Mesodermal cell (in vitro differentiated cells): Measurements from ENCODE around the gene CSTPP1.

Experiments used
- H3K27ac ChIP-seq: 2 replicates; pipeline ENCODE4 v1.7.0; 2013; ENCODE audit warnings: mild to moderate bottlenecking, low read depth, low read length, moderate library complexity; ENCODE audit not compliant: severe bottlenecking
- H3K36me3 ChIP-seq: 2 replicates; pipeline ENCODE4 v1.7.1; 2013; ENCODE audit warnings: mild to moderate bottlenecking, low read length, moderate library complexity; ENCODE audit not compliant: control insufficient read depth, insufficient read depth
- H3K4me1 ChIP-seq: one replicate; pipeline ENCODE4 v1.7.1; 2013; ENCODE audit warnings: mild to moderate bottlenecking, low read length; ENCODE audit not compliant: insufficient read depth, control insufficient read depth, poor library complexity, severe bottlenecking
- H3K4me3 ChIP-seq: 2 replicates; pipeline ENCODE4 v1.7.0; 2013; ENCODE audit warnings: low read length, control low read depth, mild to moderate bottlenecking; ENCODE audit not compliant: insufficient read depth, poor library complexity, severe bottlenecking; ENCODE audit errors: extremely low read depth
- H3K9me3 ChIP-seq: 2 replicates; pipeline ENCODE4 v1.7.1; 2013; ENCODE audit warnings: mild to moderate bottlenecking, low read length, moderate library complexity; ENCODE audit not compliant: control insufficient read depth
- WGBS, 2 experiments: methylation state at CpG; one replicate each; pipeline ENCODE4 v1.1.5; 2013; ENCODE audit warnings: missing lambda C conversion rate in 2 of 2; ENCODE audit not compliant: insufficient coverage in 2 of 2; 5-methylcytosine and 5-hydroxymethylcytosine counted together

CSTPP1 gene

DNA sequence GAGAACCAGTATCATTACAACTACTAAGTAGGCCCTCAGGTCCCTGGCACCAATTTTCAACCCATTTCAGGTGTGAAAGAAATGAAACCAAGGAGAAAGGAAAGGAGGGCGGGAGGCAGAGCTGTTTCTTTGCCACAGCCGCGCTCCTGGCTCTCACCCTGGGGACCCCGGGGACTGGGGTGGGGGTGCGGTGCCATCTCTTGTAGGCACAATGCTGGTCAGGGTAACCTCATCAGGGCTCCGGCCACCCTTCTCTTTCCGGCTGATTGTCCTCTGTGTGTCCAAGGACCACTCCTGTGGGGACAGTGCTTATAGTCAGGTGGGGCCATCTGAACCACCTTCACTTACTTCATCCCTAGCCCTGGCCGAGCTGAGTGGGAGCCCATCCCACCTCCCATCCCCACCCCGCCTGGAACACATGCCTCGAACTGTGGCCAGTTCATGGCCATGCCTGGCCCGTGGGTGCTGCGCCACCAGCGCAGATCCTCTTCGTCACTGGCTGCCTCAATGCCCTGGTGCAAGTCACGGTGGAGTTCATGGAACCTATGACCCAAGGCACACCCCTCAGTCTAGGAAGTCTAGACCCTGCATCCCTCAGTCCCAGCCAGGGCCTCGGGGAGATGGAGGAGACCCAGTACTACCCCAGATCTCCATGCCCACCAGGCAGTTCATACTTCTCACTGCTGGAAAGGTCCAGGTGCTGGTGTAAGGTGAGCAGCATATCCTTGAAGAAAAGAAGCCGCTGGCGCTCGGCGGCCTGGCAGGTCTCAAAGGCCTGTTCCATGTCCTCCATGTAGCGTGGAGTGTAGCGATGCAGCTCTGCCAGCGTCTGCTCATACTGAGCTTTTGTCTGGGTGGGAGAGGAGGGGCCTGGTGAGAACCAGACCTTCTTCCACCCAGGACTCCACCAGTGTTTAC lies 242.4 kb downstream of the CSTPP1 start:
- Histone ChIP-seq H3K9me3 (no peaks in the 10 kb centered on the region), H3K36me3 (peaks cover 50% of the 10 kb centered on the region), H3K4me3 (no peak overlapping the region), H3K4me1 (peaks cover 21% of the 10 kb centered on the region), H3K27ac (no peak overlapping the region)
- 94 to 96% methylated on average over 17 to 21 of the region's 23 CpGs for WGBS, 2 experiments

DNA sequence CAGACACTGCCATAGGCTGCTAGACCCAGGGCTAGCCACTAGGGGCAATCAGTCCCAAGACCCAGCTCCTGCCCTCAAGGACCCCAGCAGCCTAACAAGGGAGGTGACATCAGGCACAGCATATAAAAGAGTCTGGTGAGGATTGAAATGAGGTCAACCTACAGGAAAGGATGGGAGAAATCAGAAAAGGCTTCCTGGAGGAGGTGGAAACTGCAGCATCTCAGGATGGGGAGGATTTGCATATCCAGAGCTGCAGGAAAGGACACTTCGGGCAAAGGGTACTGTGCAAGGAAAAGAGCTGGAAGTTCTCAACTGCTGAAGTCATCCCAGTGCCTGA lies 243.1 kb downstream of the CSTPP1 start:
- no peaks in the 10 kb centered on the region for H3K9me3 ChIP-seq
- H3K36me3 ChIP-seq = peaks cover 45% of the 10 kb centered on the region
- H3K27ac ChIP-seq = no peak overlapping the region
- 100% methylated on average over 1 of the region's 1 CpG; no CpG with 5 or more reads in 1 of the 2 experiments for WGBS, 2 experiments
- H3K4me1 ChIP-seq = peaks cover 26% of the 10 kb centered on the region
- H3K4me3 ChIP-seq = no peak overlapping the region

DNA sequence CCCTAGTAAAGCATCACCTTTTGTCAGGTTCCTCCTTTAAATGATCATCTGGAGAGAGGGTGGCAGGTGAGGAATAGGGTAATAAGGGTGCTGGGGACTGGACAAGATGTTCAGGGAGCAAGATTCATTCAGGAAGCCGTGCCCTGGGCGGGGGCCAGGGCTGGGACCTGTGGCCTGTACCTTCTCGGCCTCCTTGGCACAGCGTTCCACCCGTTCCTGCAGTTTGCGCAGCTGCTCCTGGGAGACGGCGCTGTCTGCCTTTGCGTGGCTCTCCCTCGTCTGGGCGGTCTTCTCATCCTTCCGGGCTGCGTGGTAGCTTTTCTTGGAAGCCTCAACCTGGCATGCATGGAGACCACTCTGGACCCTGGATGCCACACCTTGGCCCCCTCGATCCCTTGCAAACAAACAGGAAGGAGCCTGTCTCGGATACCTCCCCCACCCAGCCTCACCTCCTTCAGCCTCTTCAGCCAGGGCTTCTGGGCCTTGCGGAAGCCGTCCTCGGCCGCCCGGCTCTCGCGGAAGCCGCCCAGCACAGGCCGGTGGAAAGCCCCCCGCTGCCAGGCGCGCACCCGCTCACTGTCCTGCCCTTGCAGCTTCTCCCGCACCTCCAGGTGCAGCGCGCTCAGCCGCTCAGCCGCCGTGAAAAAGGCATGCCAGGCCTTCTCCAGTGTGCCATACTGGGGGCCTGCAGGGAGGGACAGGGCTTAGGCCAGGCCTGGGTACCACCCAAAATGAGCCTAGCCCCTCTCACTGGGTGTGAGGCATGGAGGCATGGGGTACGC lies 243.6 kb downstream of the CSTPP1 start:
- H3K9me3 ChIP-seq = no peaks in the 10 kb centered on the region
- H3K4me1 ChIP-seq = peaks cover 26% of the 10 kb centered on the region
- H3K27ac ChIP-seq = no peak overlapping the region
- H3K4me3 ChIP-seq = no peak overlapping the region
- 96 to 98% methylated on average over 29 to 35 of the region's 35 CpGs for WGBS, 2 experiments
- peaks cover 39% of the 10 kb centered on the region for H3K36me3 ChIP-seq

DNA sequence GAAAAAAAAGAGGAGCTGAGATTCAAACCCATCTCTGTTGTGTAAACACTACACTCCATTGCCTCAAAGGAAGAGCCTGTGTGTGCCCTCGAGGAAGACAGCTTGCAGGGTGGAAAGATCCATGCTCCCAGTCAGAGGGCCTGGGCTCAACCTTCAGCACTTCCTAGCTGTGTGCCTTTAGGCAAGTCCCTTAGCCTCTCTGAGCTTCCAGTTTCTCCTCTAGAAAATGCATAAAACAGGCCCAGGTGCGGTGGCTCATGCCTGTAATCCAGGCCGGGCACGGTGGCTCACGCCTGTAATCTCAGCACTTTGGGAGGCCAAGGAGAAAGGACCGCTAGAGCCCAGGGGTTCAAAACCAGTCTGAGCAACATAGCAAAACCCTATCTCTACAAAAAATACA lies 244.7 kb downstream of the CSTPP1 start:
- Histone ChIP-seq H3K9me3 (no peaks in the 10 kb centered on the region), H3K27ac (no peak overlapping the region), H3K4me1 (peaks cover 23% of the 10 kb centered on the region), H3K4me3 (no peak overlapping the region), H3K36me3 (peaks cover 35% of the 10 kb centered on the region)
- 91 to 97% methylated on average over 5 of the region's 6 CpGs for WGBS, 2 experiments

DNA sequence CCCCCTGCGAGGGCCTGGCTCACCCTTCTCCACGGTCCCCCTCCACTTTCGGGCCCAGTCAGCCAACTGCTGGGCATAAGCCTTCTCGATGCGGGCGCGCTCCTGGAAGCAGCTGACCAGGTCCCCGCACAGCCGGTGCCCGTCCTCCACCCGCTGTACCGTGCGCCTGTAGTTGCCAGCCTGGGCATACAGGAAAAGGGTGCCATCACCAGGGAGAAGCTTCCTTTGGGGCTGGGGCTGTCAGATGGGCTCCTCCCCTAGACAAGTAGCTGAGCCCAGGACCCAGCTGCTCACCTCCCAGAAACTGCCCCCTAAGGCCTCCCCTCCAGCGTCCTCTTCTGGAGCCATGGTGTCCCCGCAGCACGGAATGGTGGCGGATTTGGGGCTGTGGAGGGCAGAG lies 245.8 kb downstream of the CSTPP1 start:
- peaks cover 35% of the 10 kb centered on the region for H3K36me3 ChIP-seq
- no peak overlapping the region for H3K4me3 ChIP-seq
- WGBS, 2 experiments = 98 to 99% methylated on average over 13 to 14 of the region's 17 CpGs
- H3K9me3 ChIP-seq = no peaks in the 10 kb centered on the region
- H3K27ac ChIP-seq = no peak overlapping the region
- H3K4me1 ChIP-seq = peaks cover 23% of the 10 kb centered on the region

DNA sequence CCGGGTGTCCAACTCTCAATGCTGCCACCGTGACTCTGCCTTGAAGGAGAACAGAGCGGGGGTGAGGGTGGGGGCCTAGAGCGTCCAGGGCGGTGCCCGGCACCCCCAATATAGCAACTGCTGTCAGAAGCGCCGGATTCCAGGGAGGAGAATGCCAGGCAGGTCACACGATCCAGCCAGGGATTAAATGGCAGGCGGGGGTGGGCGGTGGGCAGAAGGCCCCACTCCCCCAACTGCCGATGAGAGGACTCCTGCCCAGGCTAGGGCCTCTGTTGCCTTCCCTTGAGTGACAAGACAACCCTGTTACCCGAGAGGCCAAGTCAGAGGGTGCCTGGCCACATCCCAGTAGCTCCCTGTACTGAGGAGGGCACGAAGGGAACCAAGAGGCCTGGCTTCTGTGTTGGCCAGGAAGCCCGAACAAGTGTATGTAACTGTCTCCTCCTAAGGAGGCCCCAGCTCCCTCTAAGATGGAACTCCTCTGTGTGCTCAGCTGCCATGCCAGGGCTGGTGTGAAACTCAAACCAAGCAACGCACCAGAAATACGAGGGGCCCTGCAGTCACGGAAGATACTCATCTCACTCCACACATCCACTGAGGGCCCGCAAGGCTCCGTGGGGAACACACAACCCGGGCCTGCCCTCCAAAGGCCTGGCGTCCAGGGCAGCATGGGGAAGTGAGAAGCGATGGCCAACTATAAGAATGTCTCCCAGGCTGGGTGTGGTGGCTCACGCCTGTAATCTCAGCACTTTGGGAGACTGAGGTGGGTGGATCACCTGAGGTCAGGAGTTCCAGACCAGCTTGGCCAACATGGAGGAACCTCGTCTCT lies 246.7 kb downstream of the CSTPP1 start:
- H3K27ac ChIP-seq = no peak overlapping the region
- H3K4me1 ChIP-seq = peaks cover 22% of the 10 kb centered on the region
- 95 to 97% methylated on average over 17 to 23 of the region's 25 CpGs for WGBS, 2 experiments
- H3K9me3 ChIP-seq = no peaks in the 10 kb centered on the region
- H3K4me3 ChIP-seq = no peak overlapping the region
- H3K36me3 ChIP-seq = peaks cover 35% of the 10 kb centered on the region

DNA sequence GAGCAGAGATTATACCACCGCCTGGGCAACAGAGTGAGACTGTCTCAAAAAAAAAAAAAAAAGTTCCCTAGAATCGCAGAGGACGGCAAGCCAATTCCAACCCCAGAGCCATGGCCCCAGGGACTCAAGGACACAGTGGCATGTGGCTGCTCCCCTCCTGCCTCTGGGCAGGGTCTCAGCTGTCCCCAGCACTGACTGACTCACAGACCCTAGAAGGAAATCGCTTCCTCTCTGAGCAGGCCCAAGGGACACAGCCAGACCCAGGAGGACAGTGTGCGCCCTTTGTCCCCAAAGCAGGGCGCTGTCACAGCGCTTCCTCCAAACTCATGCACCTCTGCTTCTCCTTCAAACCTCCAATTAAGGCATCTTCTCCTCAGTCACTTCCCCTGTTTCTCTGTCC lies 247.4 kb downstream of the CSTPP1 start:
- Histone ChIP-seq H3K36me3 (peaks cover 30% of the 10 kb centered on the region), H3K4me1 (peaks cover 19% of the 10 kb centered on the region), H3K9me3 (no peaks in the 10 kb centered on the region), H3K27ac (no peak overlapping the region), H3K4me3 (no peak overlapping the region)
- WGBS, 2 experiments = 98 to 100% methylated on average over 5 of the region's 7 CpGs

DNA sequence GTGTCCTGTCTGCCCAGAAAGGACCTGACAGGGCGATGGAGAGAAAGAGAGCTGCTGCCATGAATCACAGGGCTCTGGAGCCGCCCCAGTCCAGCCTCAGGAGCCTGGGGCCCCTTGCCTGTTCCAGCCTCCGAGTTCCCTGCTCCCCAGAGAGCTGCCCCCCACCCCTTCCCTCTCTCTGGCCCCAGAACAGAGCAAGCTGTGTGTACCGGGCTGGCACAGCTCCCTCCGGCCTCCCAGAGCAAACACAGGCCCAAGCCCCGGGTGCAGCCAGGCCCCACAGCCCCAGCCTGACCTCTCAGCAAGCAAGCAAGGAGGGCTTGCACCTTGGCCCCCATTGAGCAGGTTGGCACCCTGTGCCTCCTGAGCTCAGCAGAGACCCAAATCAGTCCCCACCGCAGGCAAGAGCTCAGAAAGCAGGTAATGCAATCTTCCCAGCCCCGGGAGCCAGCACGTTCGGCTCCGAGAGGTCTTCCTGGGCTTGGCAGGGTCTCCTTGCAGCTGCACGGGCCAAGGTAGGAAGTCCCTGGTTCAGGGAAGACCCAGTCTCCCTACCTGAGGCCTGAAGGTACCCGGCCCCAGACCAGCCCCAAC lies 248.2 kb downstream of the CSTPP1 start:
- Histone ChIP-seq H3K4me3 (peak overlapping the region; percentile 74), H3K27ac (peak overlapping the region; percentile 92), H3K4me1 (peaks cover 23% of the 10 kb centered on the region), H3K9me3 (no peaks in the 10 kb centered on the region), H3K36me3 (peaks cover 22% of the 10 kb centered on the region)
- WGBS, 2 experiments = 44 to 45% methylated on average over 13 of the region's 13 CpGs

DNA sequence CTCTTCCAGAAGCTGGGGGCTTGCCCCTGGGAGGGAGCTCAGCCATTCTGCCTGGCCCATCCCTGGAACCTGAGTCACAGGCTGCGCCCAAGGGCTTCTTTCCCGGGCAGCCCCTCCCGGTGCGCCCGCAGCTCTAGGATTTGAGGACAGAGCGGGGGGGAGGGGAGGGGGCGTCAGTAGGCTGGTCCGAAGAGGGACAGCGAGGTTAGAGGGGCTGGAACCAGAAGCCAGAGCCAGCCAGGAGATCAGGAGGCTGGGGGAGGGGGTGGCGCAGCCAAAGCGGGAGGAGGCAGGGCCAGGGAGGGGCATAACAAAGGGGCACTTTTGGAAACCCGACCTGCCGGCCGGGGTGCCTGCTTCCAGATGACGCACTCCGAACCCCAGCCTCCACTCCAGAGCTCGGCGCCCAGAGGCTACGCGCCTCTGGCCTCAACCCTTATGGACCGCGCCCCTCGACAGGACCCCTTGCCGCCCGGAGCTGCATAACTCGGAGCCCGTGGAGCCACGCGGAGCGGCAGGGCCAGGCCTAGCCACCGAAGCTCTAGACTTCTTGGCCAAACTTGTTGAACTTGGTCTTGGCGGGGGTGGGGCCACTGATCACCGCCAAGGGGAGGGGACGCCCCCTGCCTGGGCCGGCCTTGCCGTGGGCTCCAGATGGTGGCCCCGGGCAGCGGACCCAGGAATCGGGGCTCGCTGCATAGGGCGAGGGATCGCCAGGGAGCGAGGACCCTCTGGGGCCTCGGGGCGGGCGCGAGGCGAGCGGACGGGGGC lies 248.9 kb downstream of the CSTPP1 start:
- 0 to 2% methylated on average over 37 to 41 of the region's 50 CpGs for WGBS, 2 experiments
- Histone ChIP-seq H3K9me3 (no peaks in the 10 kb centered on the region), H3K27ac (peak overlapping the region; percentile 92), H3K4me1 (peaks cover 23% of the 10 kb centered on the region), H3K36me3 (peaks cover 15% of the 10 kb centered on the region), H3K4me3 (peak overlapping the region; percentile 74)
